Large intestine (tissue), 3 donors: ENCODE results near the gene DIP2C. TPM values are rescaled to one million over a fixed set of nuclear protein-coding genes. Genes with fewer than 3 reads are reported as not detected.

ENCODE experiments used
- DNase-seq, 2 donors: peaks; one replicate each; pipeline versions ENCODE4 v3.0.0 to v3.0.0-alpha.2; 2013
- H3K27ac ChIP-seq: one replicate; pipeline ENCODE4 v1.5.1; 2013; ENCODE audit warnings: low read length
- H3K27me3 ChIP-seq: 2 replicates; pipeline ENCODE4 v1.6.1; 2013; ENCODE audit warnings: low read length; ENCODE audit not compliant: control insufficient read depth, insufficient read depth
- H3K36me3 ChIP-seq: 2 replicates; pipeline ENCODE4 v1.6.1; 2013; ENCODE audit warnings: low read length; ENCODE audit not compliant: control insufficient read depth, insufficient read depth
- H3K4me1 ChIP-seq: one replicate; pipeline ENCODE4 v1.6.1; 2013; ENCODE audit warnings: low read length; ENCODE audit not compliant: control insufficient read depth, insufficient read depth
- H3K4me3 ChIP-seq: one replicate; pipeline ENCODE4 v1.5.1; 2013; ENCODE audit warnings: low read length
- H3K9me3 ChIP-seq: one replicate; pipeline ENCODE4 v1.6.1; 2013; ENCODE audit warnings: mild to moderate bottlenecking, low read depth, low read length, moderate library complexity; ENCODE audit not compliant: control insufficient read depth
- WGBS: methylation state at CpG from one replicate; pipeline ENCODE4 v1.1.5; 2013; ENCODE audit warnings: low lambda C conversion rate; ENCODE audit not compliant: insufficient coverage; 5-methylcytosine and 5-hydroxymethylcytosine counted together
- polyA plus RNA-seq: library from polyadenylated mRNA; unstranded; fragments of 120-200 nt; gene quantifications from one replicate; pipeline ENCODE4 v1.2.1, GENCODE V29; 2013

DIP2C gene
- polyA plus RNA-seq, 1 donor: 16.5 TPM

DNA sequence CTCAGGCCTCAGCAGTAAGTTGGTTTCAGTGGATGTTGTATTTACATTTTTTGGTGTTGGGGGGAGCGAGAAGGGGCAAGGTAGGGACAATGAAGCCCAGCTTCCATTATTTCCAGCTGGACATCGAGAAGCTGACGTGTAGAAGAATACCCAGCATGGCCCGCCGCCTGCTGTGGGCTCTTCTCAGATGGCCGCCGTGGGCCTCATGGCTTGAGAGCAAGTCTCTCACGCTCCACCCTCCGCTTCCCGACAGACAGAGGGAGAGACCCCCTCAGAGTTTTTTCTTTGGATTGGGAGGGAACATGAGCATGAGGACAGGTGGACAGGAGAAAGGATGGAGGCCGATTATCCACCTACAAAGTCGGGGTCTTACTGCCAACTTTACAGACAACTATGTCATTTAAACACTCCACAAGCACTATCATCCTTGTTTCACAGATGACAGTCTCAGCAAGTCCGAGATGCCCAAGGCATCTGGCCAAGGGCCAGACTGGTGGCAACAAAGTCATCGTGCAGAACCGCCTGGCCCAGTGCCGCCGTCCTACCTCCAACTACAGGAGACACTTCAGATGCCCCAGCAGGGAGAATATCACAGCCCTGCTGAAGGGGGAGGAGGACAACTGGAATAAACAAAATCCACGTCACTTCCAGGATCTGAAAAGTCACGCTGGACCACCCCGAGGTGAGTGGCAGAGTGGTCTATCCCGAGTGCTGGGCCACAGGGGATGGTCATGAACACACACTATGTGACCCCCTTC, 195.9 kb downstream of the DIP2C start:
- H3K27ac ChIP-seq: no peak overlapping the region
- H3K36me3 ChIP-seq: no peaks in the 10 kb centered on the region
- no peak for DNase-seq
- no peak overlapping the region for H3K4me3 ChIP-seq
- H3K27me3 ChIP-seq: no peaks in the 10 kb centered on the region
- WGBS: no CpG with 5 or more reads among the region's 21 CpGs
- no peaks in the 10 kb centered on the region for H3K4me1 ChIP-seq
- H3K9me3 ChIP-seq: no peaks in the 10 kb centered on the region

DNA sequence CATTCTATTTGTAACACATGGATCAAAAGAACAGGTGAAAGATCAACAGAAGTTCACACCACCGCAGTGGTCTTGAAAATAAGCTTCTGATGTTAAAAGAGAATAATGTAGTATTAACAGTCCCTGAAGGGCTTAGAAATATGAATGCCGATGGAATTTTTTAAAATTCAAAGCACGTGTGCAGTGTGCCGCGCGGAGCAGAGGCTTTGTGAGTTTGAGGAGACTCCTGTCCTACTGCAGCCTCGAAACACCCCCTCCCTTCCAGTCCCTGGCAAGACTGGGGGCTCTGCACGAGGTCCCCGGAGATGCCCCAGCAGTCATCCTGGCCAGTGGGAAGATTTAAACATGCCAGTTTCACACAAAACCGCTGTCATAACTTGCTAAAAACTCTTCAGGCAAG, 196.6 kb downstream of the DIP2C start:
- no peak overlapping the region for H3K27ac ChIP-seq
- H3K4me3 ChIP-seq: no peak overlapping the region
- H3K4me1 ChIP-seq: no peaks in the 10 kb centered on the region
- no peak for DNase-seq
- H3K27me3 ChIP-seq: no peaks in the 10 kb centered on the region
- WGBS: no CpG with 5 or more reads among the region's 10 CpGs
- no peaks in the 10 kb centered on the region for H3K9me3 ChIP-seq
- no peaks in the 10 kb centered on the region for H3K36me3 ChIP-seq

DNA sequence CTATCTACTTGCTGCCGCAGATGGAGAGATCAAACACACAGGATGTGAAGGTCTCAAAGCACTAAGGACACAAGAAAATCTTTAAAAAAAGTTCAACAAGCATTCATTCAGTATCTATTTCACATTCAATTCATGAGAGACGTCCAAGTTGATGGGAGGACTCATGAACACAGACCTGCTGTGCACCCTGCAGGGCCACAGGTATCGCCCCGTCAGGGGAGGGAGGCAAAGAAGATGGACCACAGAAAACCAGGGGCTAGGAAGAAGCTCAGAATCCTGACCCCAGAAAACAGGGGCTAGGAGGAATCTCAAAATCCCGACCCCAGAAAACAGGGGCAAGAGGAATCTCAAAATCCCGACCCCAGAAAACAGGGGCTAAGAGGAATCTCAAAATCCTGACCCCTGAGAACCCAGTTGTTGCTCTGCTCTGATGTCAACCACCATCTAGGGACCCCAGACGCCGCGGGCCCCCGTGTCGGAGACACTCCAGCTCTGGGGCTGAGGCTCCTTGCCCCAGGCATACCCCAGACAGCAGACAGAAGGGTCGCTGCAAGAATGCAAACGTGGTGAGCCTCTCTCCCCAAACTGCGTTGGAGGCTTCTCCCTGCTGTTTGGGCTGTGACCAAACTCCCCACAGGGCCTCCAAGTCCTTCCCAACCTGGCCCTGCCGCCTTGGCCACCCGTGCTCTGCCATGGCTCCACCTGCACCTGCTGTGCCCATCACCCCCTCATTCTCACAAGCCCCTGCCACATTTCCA, 197.6 kb downstream of the DIP2C start:
- Histone ChIP-seq H3K9me3 (no peaks in the 10 kb centered on the region), H3K27ac (peak overlapping the region; percentile 39), H3K4me3 (no peak overlapping the region), H3K27me3 (no peaks in the 10 kb centered on the region), H3K4me1 (no peaks in the 10 kb centered on the region), H3K36me3 (no peaks in the 10 kb centered on the region)
- WGBS: 70% methylated on average over 2 of the region's 16 CpGs
- DNase-seq: no peak

DNA sequence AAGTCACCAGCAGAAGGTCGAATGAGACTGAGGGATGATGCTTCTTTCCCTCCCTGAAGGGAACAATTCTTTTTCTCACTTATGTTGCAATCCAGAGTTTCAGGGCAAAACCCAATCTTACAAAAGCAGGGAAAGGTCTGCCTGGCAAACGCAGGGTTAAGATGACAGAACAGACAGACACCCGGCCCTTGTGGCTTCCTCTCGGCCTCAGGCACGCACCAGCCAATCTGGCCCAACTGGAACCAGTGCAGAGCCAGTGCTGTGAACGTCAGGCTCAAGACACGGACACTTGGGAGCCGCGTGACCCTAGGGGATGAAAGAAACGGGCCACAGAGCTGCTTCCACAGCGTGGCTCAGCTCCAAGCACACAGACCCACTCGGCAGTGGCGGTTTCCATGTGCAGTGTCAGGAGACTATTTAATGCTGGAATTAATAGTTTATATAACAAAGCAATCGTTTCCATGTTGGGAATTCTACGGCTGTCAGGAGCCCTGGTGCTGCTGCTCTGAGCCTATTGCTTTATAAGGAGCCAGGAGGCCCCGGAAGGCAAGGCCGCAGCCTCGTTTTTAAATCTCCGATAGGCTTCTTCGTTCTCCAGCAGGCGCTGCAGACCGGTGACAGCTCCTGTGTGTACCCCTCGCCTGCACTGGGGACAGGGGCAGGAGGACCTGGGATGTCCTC, 198.4 kb downstream of the DIP2C start:
- Histone ChIP-seq H3K4me3 (no peak overlapping the region), H3K27ac (peak overlapping the region; percentile 39)
- no CpG with 5 or more reads among the region's 23 CpGs for WGBS

DNA sequence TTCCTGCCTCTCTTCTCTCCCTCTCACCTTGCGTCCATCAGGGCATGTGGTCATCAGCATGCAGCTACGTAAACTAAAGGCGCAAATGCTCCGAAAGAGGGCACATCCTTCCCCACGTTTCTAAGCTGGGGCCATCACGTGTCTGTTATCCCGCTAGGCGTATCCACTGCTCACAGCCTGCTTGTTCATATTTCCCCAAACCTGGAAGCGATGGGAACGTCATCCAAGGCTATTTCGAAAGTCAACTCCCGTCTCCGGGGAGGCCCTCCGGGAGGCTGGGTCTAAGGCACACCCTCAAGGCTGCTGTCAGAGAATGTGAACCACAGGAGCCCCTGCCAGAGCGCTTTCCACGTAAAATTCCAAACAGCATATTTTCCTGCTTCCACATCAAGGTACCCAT, 199.2 kb downstream of the DIP2C start:
- peak overlapping the region; percentile 32 for H3K27ac ChIP-seq
- H3K9me3 ChIP-seq: no peaks in the 10 kb centered on the region
- no peaks in the 10 kb centered on the region for H3K4me1 ChIP-seq
- no CpG with 5 or more reads among the region's 16 CpGs for WGBS
- no peak overlapping the region for H3K4me3 ChIP-seq
- H3K36me3 ChIP-seq: no peaks in the 10 kb centered on the region
- DNase-seq: no peak
- no peaks in the 10 kb centered on the region for H3K27me3 ChIP-seq

More for the DNA sequence above, 198.4 kb downstream of the DIP2C start:
- Histone ChIP-seq H3K4me1 (no peaks in the 10 kb centered on the region), H3K36me3 (no peaks in the 10 kb centered on the region), H3K9me3 (no peaks in the 10 kb centered on the region), H3K27me3 (no peaks in the 10 kb centered on the region)
- DNase-seq: no peak

DNA sequence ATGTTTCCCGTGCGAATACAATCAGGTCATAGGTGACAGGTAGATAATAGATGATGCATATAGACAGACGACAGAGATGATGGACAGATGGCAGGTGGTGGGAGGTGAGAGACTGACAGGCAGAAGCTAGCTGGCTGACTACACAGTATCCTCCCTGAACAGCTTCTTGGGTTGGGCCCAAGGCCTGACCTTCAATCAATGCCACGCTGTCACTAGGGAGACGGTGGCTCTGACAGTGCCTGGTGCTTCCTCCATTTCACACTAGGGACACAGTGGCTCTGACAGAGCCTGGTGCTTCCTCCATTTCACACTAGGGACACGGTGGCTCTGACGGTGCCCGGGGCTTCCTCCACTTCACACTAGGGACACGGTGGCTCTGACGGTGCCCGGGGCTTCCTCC, 200.1 kb downstream of the DIP2C start:
- no peak for DNase-seq
- no peak overlapping the region for H3K27ac ChIP-seq
- no CpG with 5 or more reads among the region's 11 CpGs for WGBS
- H3K36me3 ChIP-seq: peaks cover 7% of the 10 kb centered on the region
- H3K9me3 ChIP-seq: no peaks in the 10 kb centered on the region
- H3K27me3 ChIP-seq: no peaks in the 10 kb centered on the region
- no peaks in the 10 kb centered on the region for H3K4me1 ChIP-seq
- no peak overlapping the region for H3K4me3 ChIP-seq

DNA sequence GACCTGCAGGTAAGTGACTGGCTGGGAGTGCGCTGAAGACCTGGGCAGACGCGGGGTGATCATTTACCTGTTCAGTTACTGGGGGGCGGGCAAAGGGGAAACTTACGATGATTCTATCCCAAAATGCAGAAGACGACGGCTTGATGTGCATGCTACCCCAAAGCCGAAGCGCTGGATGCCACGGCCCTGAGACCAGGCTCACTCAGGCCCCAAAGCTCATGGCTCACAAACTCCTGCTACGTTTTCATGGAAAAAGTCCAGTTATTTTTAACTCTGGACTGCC, 200.6 kb downstream of the DIP2C start:
- no CpG with 5 or more reads among the region's 11 CpGs for WGBS
- Histone ChIP-seq H3K9me3 (no peaks in the 10 kb centered on the region), H3K4me1 (no peaks in the 10 kb centered on the region), H3K4me3 (no peak overlapping the region), H3K36me3 (peaks cover 9% of the 10 kb centered on the region), H3K27me3 (no peaks in the 10 kb centered on the region), H3K27ac (no peak overlapping the region)
- DNase-seq: no peak

DNA sequence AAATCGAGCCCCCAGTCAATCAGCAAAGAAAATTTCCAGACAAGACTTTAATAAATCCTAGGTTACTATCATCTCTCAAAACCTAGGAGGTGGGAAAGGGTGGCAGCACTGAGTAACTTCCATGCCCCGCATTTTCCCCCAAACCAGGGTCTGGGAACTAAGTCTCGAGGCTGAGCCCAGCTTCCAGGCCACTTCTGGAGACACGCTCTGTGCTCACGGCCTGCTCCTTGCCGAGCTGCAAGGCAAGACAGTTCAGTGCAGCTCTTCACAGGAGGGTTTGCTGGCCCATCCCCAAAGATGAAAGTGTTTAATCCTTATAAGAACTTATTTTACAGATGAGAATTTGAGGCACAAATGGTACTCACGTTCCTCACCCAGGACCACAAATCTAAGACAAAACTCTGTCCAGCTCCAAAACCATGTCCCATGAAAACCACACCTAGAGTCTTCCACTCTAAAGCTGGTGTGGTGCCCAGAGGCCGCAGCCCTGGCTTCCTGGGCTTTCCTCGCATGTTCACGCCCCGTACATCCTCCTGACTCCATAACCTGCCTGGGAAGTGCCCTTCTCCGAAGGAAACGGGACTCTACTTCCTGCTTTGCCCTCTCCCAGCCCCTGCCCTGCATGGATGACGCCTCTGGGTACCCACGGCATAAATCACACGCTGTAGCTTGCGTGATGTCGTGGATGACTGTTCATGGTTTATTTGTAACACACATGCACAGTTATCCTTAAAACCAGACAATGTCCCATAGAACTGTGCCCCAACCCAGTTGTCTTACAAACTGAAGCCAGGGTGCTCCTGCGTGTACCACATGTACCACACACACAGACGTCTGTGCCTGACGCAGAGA, 201.2 kb downstream of the DIP2C start:
- 100% methylated on average over 1 of the region's 21 CpGs for WGBS
- no peak overlapping the region for H3K27ac ChIP-seq
- no peaks in the 10 kb centered on the region for H3K9me3 ChIP-seq
- H3K4me3 ChIP-seq: no peak overlapping the region
- H3K27me3 ChIP-seq: no peaks in the 10 kb centered on the region
- H3K36me3 ChIP-seq: peaks cover 15% of the 10 kb centered on the region
- no peaks in the 10 kb centered on the region for H3K4me1 ChIP-seq
- DNase-seq: no peak

DNA sequence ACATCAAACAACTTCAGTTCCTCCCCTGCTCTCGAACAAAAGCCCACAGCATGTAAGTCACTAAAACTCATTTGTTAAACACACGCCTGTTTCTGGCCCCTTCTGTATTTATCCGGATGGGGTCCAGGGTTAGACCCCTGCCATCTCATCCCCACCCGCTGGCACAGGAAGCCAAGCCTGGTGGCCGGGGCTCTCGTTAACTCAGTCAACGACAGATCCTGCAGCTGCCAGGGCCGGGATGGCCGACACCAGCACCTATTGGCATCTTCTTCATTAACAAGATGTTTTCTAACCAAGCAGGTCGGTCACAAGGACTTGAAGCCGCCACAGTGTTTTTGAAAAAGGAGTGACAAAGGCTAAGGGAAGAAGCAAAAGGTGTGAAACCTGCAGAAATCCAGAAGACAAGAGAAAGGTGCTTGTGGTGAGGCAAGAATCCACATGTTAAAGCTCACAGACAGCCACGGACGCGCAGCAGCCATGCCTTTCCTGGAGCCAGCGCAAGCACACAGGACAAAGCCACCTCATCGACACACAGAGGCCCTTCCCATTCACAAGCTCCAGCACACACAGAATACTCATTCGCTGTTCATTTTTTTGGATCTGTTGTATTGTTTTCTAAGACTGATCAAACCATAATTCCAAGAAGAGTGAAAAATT, 202.7 kb downstream of the DIP2C start:
- no peak for DNase-seq
- Histone ChIP-seq H3K4me1 (no peaks in the 10 kb centered on the region), H3K27me3 (no peaks in the 10 kb centered on the region), H3K36me3 (peaks cover 20% of the 10 kb centered on the region), H3K27ac (no peak overlapping the region), H3K4me3 (no peak overlapping the region), H3K9me3 (no peaks in the 10 kb centered on the region)
- WGBS: no CpG with 5 or more reads among the region's 17 CpGs

DNA sequence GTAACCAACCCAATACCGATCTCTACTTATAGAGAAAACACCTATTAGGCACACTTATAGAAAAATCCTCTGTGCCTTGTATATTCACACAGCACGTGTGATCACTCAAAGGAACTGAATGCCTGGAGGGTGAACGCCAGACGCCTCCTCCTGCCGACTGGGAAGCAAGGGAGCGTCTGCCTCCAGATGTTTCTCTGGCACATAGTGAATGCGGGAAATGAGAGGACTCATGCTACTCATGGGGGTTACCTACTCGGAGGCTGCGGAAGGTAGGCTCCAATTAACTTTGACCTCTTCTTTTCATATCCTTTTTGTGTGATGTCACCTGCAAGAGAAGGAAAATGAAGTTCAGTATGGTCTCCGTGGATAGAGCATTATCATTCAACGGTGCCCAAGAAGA, 203.3 kb downstream of the DIP2C start:
- Histone ChIP-seq H3K9me3 (no peaks in the 10 kb centered on the region), H3K4me1 (no peaks in the 10 kb centered on the region), H3K36me3 (peaks cover 20% of the 10 kb centered on the region), H3K27me3 (no peaks in the 10 kb centered on the region), H3K27ac (no peak overlapping the region), H3K4me3 (no peak overlapping the region)
- 60% methylated on average over 3 of the region's 11 CpGs for WGBS
- no peak for DNase-seq
